ENCODE measurements around the gene ANGPTL2.

GRCh38 chr9:127165116-127165515, 42.7 kb upstream of the ANGPTL2 start:
- TF ChIP-seq CTCF (IDR thresholded peaks at IDR 0.05; ENCODE audit: poor library complexity) (no peak), EZH2phosphoT487 (IDR thresholded peaks at IDR 0.05; ENCODE audit: low read depth, severe bottlenecking, unreplicated experiment) (no peak), EZH2 (IDR thresholded peaks at IDR 0.05; ENCODE audit: borderline replicate concordance) (no peak)
